ENCODE results near the gene CCDC68. TPM values are rescaled to one million over a fixed set of nuclear protein-coding genes. Genes with fewer than 3 reads are reported as not detected.

Gene CCDC68
- total RNA-seq, 1 experiment from 2014 or later = 6.6 TPM

- RAD21 ChIA-PET (ENCODE audit: low non-redundant PET in 1 of 2, low total read pairs in 2 of 2, uncharacterized antibody in 2 of 2, unreplicated experiment in 2 of 2) = no interaction called here
Observed at GRCh38 chr18:54900290-54900689, 59.0 kb downstream of the CCDC68 start.

DNA sequence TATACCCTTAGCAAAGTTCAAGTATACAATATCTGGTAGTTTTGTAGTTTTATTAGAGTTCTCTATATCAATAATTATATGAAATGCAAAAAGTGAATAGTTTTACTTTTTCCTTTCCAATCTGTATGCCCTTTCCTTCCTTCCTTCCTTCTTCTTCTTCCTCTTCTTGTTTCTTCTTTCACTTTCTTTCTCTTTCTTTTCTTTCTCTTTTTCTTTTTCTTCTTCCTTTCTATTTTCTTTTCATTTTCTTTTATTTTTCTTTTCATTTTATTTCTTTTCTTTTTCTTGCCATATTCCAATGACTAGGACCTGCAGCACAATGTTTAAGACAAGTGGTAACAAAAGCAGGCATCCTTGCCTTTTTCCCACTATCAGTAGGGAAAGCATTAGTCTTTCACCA is 59.8 kb downstream of the CCDC68 start:
- ChIA-PET RAD21 (ENCODE audit: low non-redundant PET in 1 of 2, low total read pairs in 2 of 2, uncharacterized antibody in 2 of 2, unreplicated experiment in 2 of 2) (no interaction called here), CTCF (no interaction called here), POLR2A (no interaction called here)
- no peak for ATAC-seq
- H3K4me2 ChIP-seq (ENCODE audit: low read length) = no peak overlapping the region
- no peak overlapping the region for H3K27ac ChIP-seq (ENCODE audit: low read depth, low read length)
- no peaks in the 10 kb centered on the region for H3K4me1 ChIP-seq (ENCODE audit: control insufficient read depth in 1 of 2, insufficient read depth in 2 of 2, low read length in 2 of 2)
- H4K20me1 ChIP-seq (ENCODE audit: insufficient read depth) = no peaks in the 10 kb centered on the region
- no TSS peak for BruUV-seq (replicated peaks)
- H3K36me3 ChIP-seq (ENCODE audit: control insufficient read depth in 1 of 2, insufficient read depth in 2 of 2, low read length in 2 of 2) = no peaks in the 10 kb centered on the region
- H2AFZ ChIP-seq (ENCODE audit: low read depth, low read length, poor library complexity, severe bottlenecking) = no peak overlapping the region
- H3K79me2 ChIP-seq (ENCODE audit: insufficient read depth, low read length) = no peaks in the 10 kb centered on the region
- H3K27me3 ChIP-seq (ENCODE audit: insufficient read depth, low read length) = no peaks in the 10 kb centered on the region
- intact Hi-C loops (cut with micrococcal nuclease) = no loop called here
- H3K9me2 ChIP-seq (ENCODE audit: insufficient read depth) = no peaks in the 10 kb centered on the region
- TF ChIP-seq, protein P1, sequence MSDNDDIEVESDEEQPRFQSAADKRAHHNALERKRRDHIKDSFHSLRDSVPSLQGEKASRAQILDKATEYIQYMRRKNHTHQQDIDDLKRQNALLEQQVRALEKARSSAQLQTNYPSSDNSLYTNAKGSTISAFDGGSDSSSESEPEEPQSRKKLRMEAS (IDR thresholded peaks at IDR 0.05) = no peak
- no peak for TF ChIP-seq JUND (IDR thresholded peaks at IDR 0.05)
- TF ChIP-seq SIN3A (IDR thresholded peaks at IDR 0.05; ENCODE audit: low read depth) = no peak
- no peaks in the 10 kb centered on the region for H3K9me3 ChIP-seq (ENCODE audit: control insufficient read depth in 1 of 2, insufficient read depth in 1 of 2, low read depth in 1 of 2, low read length in 2 of 2)
- H3K9ac ChIP-seq (ENCODE audit: low read length) = no peak overlapping the region
- no peak overlapping the region for H3K4me3 ChIP-seq (replicated peaks in 1 of 2; ENCODE audit: low read depth in 1 of 2, low read length in 2 of 2)
- no peak for DNase-seq (ENCODE audit: low read depth, low spot score)

More at GRCh38 chr18:54900290-54900689, 59.0 kb downstream of the CCDC68 start:
- ChIA-PET CTCF (no interaction called here), POLR2A (no interaction called here)
- no peaks in the 10 kb centered on the region for H3K36me3 ChIP-seq (ENCODE audit: control insufficient read depth in 1 of 2, insufficient read depth in 2 of 2, low read length in 2 of 2)
- H3K27ac ChIP-seq (ENCODE audit: low read depth, low read length) = no peak overlapping the region
- TF ChIP-seq POLR2A (IDR thresholded peaks at IDR 0.05; ENCODE audit: borderline replicate concordance, extremely low read depth, insufficient read depth, insufficient read length) = no peak
- no peak for TF ChIP-seq JUND (IDR thresholded peaks at IDR 0.05)
- TF ChIP-seq EZH2phosphoT487 (IDR thresholded peaks at IDR 0.05; ENCODE audit: borderline replicate concordance) = no peak
- no peak for TF ChIP-seq SIN3A (IDR thresholded peaks at IDR 0.05; ENCODE audit: low read depth)
- H3K4me3 ChIP-seq (replicated peaks in 1 of 2; ENCODE audit: low read depth in 1 of 2, low read length in 2 of 2) = no peak overlapping the region
- no peak overlapping the region for H3K9ac ChIP-seq (ENCODE audit: low read length)
- ATAC-seq (no peak), DNase-seq (ENCODE audit: low read depth, low spot score) (no peak)
- no peaks in the 10 kb centered on the region for H3K9me3 ChIP-seq (ENCODE audit: control insufficient read depth in 1 of 2, insufficient read depth in 1 of 2, low read depth in 1 of 2, low read length in 2 of 2)
- H3K4me2 ChIP-seq (ENCODE audit: low read length) = no peak overlapping the region
- H3K79me2 ChIP-seq (ENCODE audit: insufficient read depth, low read length) = no peaks in the 10 kb centered on the region
- H4K20me1 ChIP-seq (ENCODE audit: insufficient read depth) = no peaks in the 10 kb centered on the region
- intact Hi-C loops (cut with micrococcal nuclease) = no loop called here
- no peaks in the 10 kb centered on the region for H3K9me2 ChIP-seq (ENCODE audit: insufficient read depth)
- H3K27me3 ChIP-seq (ENCODE audit: insufficient read depth, low read length) = no peaks in the 10 kb centered on the region
- H3K4me1 ChIP-seq (ENCODE audit: control insufficient read depth in 1 of 2, insufficient read depth in 2 of 2, low read length in 2 of 2) = no peaks in the 10 kb centered on the region
- BruUV-seq (replicated peaks) = no TSS peak
- no peak overlapping the region for H2AFZ ChIP-seq (ENCODE audit: low read depth, low read length, poor library complexity, severe bottlenecking)

All from HCT116 (cell line).